OCI-LY1 (cell line): ENCODE data around the gene SLC6A3.

Experiments
- H2AFZ ChIP-seq: fragments of 200-600 bp; sonication (generic), shearing (Covaris generic); 2 replicates; pipeline ENCODE4 v1.6.0; 2014; ENCODE audit warnings: antibody characterized with exemption, mild to moderate bottlenecking, low read length
- H3F3A ChIP-seq: fragments of 200-600 bp; sonication (generic), shearing (Covaris generic); 2 replicates; pipeline ENCODE4 v1.6.0; 2014; ENCODE audit warnings: mild to moderate bottlenecking, antibody characterized with exemption, low read length, moderate library complexity; ENCODE audit not compliant: insufficient read depth
- H3K27ac ChIP-seq: fragments of 200-600 bp; sonication (generic); 2 replicates; pipeline ENCODE4 v1.5.1; 2014; ENCODE audit warnings: low read length, mixed run types, mild to moderate bottlenecking, low read depth; ENCODE audit not compliant: poor library complexity, severe bottlenecking
- H3K27me3 ChIP-seq: fragments of 200-600 bp; sonication (generic); 2 replicates; pipeline ENCODE4 v1.6.0; 2014; ENCODE audit warnings: antibody characterized with exemption, mild to moderate bottlenecking, low read length, moderate library complexity; ENCODE audit not compliant: insufficient read depth
- H3K36me3 ChIP-seq: fragments of 200-600 bp; sonication (generic); 2 replicates; pipeline ENCODE4 v1.6.1; 2014; ENCODE audit warnings: mild to moderate bottlenecking, antibody characterized with exemption, low read length, moderate library complexity, mixed read lengths; ENCODE audit not compliant: insufficient read depth
- H3K4me1 ChIP-seq: fragments of 200-600 bp; sonication (generic); 2 replicates; pipeline ENCODE4 v1.5.1; 2014; ENCODE audit warnings: mild to moderate bottlenecking, low read length, moderate library complexity; ENCODE audit not compliant: insufficient read depth, severe bottlenecking
- H3K4me2 ChIP-seq: fragments of 200-600 bp; sonication (generic), shearing (Covaris generic); 2 replicates; pipeline ENCODE4 v1.6.1; 2014; ENCODE audit warnings: low read length
- H3K4me3 ChIP-seq: fragments of 200-600 bp; sonication (generic); 2 replicates; pipeline ENCODE4 v1.5.1; 2014; ENCODE audit warnings: low read length, low read depth, mild to moderate bottlenecking, mixed read lengths; ENCODE audit not compliant: poor library complexity, severe bottlenecking
- H3K79me2 ChIP-seq: fragments of 200-600 bp; shearing (Covaris generic); 2 replicates; pipeline ENCODE4 v1.6.1; 2016; ENCODE audit warnings: mixed run types, low read length, mixed read lengths; ENCODE audit not compliant: insufficient read depth
- H3K9ac ChIP-seq: fragments of 200-600 bp; sonication (generic), shearing (Covaris generic); 2 replicates; pipeline ENCODE4 v1.6.1; 2014; ENCODE audit warnings: mild to moderate bottlenecking, low read length, mixed read lengths
- H3K9me2 ChIP-seq: fragments of 200-600 bp; sonication (generic), shearing (Covaris generic); 2 replicates; pipeline ENCODE4 v1.6.1; 2014; ENCODE audit warnings: low read depth, mild to moderate bottlenecking, low read length, mixed read lengths
- H3K9me3 ChIP-seq: fragments of 200-600 bp; shearing (Covaris generic); 2 replicates; pipeline ENCODE4 v1.6.1; 2014; ENCODE audit warnings: low read length, mixed read lengths
- H4K20me1 ChIP-seq: fragments of 200-600 bp; sonication (generic), shearing (Covaris generic); 2 replicates; pipeline ENCODE4 v1.6.0; 2016; ENCODE audit warnings: mild to moderate bottlenecking, low read length; ENCODE audit not compliant: insufficient read depth
- EZH2 ChIP-seq: fragments of 200-600 bp; sonication (generic), shearing (Covaris generic); IDR thresholded peaks from 2 replicates; pipeline ENCODE4 v1.8.0; 2017; ENCODE audit warnings: borderline replicate concordance, mixed run types, mild to moderate bottlenecking, antibody characterized with exemption, low read length, moderate library complexity, mixed read lengths
- TF ChIP-seq, protein P1 (sequence below): fragments of 200-600 bp; sonication (generic), shearing (Covaris generic); IDR thresholded peaks from 2 replicates; pipeline ENCODE4 v1.5.1; 2017; ENCODE audit warnings: mild to moderate bottlenecking, antibody characterized with exemption, low read length, moderate library complexity, mixed read lengths

The SLC6A3 gene

DNA sequence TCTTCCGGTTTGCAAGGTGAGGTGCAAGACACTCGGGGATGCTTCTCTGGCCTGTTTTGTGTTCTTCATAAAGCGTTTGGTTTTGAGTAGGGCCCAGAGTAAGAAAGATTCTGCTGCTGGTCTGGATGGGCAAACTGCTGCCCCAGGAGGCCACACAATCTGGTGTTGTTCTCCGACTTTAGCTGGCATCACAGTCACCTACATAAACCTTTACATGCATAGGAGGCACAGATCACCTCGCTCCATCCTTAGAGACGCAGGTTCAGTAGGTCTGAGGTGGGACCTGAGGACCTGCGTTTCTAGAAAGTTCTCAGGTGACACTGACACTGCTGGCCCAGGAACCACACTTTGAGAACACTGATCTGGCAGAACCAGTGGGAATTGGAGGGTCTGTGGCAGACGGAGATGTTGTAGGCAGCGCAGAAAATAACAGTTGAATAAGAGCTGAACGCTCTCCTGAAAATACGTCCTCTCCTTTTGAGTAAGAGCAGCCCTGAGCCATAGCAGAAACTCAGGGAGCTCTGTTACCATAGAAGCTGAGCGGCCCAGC, 3.9 kb upstream of the SLC6A3 start:
- TF ChIP-seq, protein P1, sequence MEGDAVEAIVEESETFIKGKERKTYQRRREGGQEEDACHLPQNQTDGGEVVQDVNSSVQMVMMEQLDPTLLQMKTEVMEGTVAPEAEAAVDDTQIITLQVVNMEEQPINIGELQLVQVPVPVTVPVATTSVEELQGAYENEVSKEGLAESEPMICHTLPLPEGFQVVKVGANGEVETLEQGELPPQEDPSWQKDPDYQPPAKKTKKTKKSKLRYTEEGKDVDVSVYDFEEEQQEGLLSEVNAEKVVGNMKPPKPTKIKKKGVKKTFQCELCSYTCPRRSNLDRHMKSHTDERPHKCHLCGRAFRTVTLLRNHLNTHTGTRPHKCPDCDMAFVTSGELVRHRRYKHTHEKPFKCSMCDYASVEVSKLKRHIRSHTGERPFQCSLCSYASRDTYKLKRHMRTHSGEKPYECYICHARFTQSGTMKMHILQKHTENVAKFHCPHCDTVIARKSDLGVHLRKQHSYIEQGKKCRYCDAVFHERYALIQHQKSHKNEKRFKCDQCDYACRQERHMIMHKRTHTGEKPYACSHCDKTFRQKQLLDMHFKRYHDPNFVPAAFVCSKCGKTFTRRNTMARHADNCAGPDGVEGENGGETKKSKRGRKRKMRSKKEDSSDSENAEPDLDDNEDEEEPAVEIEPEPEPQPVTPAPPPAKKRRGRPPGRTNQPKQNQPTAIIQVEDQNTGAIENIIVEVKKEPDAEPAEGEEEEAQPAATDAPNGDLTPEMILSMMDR: no peak
- TF ChIP-seq EZH2: no peak

DNA sequence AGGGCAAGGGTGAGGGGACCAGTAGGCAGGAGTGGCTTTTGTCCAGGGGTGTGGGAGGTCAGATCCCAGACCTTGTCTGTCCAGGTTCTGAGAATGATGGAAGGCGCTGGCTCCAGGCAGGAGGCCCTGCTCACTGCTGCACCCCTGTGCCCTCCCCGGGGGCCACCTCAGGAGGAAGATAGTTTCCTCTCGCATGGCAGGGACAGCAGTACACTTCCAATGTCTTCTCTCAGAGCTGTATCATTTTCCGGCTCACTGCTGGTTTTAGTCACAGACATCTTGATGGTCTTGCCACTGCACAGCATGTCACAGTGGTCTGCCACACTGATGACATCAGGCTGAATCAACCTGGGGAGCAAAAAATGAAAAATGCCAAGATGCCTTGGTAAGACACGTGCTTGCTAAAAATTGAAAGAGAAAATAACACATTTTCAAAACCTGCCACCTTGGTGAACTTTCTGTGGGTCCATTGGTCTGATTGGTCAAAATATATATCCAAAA, 3.3 kb upstream of the SLC6A3 start:
- no peak overlapping the region for H2AFZ ChIP-seq
- TF ChIP-seq EZH2: no peak
- H4K20me1 ChIP-seq: no peaks in the 10 kb centered on the region
- no peaks in the 10 kb centered on the region for H3K4me1 ChIP-seq
- H3F3A ChIP-seq: no peaks in the 10 kb centered on the region
- no peak overlapping the region for H3K4me3 ChIP-seq
- no peaks in the 10 kb centered on the region; the same call in 1 of the 2 replicates for H3K9me2 ChIP-seq
- H3K79me2 ChIP-seq: no peaks in the 10 kb centered on the region
- no peak overlapping the region for H3K9ac ChIP-seq
- H3K27me3 ChIP-seq: no peaks in the 10 kb centered on the region
- peaks cover 8% of the 10 kb centered on the region for H3K9me3 ChIP-seq
- H3K4me2 ChIP-seq: no peak overlapping the region
- H3K36me3 ChIP-seq: no peaks in the 10 kb centered on the region; the same call in 1 of the 2 replicates
- no peak overlapping the region for H3K27ac ChIP-seq

More for the DNA sequence above, 3.9 kb upstream of the SLC6A3 start:
- Histone ChIP-seq H3K27me3 (no peaks in the 10 kb centered on the region), H3K4me2 (no peak overlapping the region), H3K4me1 (no peaks in the 10 kb centered on the region), H3K4me3 (no peak overlapping the region), H4K20me1 (no peaks in the 10 kb centered on the region), H3K79me2 (no peaks in the 10 kb centered on the region), H3K9me2 (no peaks in the 10 kb centered on the region; the same call in 1 of the 2 replicates), H3F3A (no peaks in the 10 kb centered on the region), H3K27ac (no peak overlapping the region), H3K36me3 (no peaks in the 10 kb centered on the region; the same call in 1 of the 2 replicates), H3K9me3 (peaks cover 12% of the 10 kb centered on the region), H3K9ac (no peak overlapping the region), H2AFZ (no peak overlapping the region)

- TF ChIP-seq, protein P1: no peak
- Histone ChIP-seq H3K4me2 (no peak overlapping the region), H3K9me3 (peaks cover under 1% of the 10 kb centered on the region), H3K4me1 (no peaks in the 10 kb centered on the region), H3K36me3 (no peaks in the 10 kb centered on the region), H2AFZ (no peak overlapping the region), H3F3A (no peaks in the 10 kb centered on the region), H4K20me1 (no peaks in the 10 kb centered on the region), H3K9me2 (no peaks in the 10 kb centered on the region; the same call in 1 of the 2 replicates), H3K9ac (no peak overlapping the region), H3K4me3 (no peak overlapping the region), H3K27me3 (no peaks in the 10 kb centered on the region), H3K79me2 (no peaks in the 10 kb centered on the region), H3K27ac (no peak overlapping the region)
Measured at GRCh38 chr5:1447671-1448361, 2.6 kb upstream of the SLC6A3 start.
